CD4-positive, alpha-beta T cell treated with Interleukin-15 for 1 hour (primary cell): ENCODE data around the gene FYB2.

Experiments used
- DNase-seq: peaks from one replicate; pipeline ENCODE4 v3.0.0-alpha.2; 2020

The FYB2 gene

DNA sequence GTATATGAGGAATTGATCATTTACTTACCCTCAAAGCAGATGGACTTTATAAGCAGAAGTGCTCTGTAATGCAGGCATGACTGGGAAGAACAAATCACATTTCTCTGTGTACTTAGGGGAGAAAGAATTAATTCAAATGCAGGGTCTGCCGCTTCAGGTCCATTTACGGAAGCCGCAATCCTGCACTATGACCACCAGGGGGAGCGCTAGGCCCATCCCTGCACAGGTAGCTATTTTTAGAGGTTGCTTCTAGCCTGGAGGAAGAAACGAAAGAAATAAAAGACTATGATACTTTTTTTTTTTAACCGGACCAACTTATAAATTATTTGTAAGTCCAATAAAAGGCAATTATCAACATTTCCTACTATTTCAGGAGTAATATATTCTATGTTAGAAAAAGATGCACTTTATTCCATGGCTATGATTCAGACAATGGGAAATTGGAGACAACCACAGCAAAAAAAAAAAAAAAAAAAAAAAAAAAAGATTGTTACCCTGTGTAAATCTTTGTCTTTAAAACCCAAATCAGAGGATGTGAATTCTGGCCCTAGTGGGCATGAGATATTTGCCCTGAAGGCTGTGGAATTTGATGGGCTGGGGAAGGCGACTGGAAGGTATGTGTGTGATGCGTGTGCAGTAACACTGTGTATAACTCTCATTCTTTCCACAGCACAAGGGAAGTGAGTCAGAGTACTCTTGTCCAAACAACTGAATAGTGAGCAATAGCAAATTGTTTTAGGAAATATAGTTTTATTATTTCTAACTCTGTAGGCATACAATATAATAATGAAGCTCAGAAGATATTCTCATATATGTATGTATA, 12.9 kb upstream of the FYB2 start:
- DNase-seq: peak; percentile 59

DNA sequence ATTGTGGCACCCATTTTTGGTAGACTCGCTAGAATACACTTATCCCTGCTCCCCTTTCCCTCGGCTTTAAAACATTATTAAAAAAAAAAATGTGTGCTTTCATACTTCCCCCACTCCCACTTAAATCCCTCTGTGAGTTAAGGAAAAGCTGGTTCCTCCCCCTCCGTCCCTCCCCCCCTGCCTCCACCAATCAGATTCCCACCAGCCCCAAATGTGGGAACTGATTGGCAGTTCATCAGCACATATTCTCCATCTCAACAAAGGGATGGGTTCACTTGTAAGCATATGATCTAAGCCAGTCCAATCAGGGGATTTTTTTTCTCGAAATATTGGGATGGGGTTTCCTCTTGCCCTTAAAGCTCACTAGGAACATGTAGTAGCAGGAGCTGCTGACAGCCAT, 10.8 kb upstream of the FYB2 start:
- no peak for DNase-seq

DNA sequence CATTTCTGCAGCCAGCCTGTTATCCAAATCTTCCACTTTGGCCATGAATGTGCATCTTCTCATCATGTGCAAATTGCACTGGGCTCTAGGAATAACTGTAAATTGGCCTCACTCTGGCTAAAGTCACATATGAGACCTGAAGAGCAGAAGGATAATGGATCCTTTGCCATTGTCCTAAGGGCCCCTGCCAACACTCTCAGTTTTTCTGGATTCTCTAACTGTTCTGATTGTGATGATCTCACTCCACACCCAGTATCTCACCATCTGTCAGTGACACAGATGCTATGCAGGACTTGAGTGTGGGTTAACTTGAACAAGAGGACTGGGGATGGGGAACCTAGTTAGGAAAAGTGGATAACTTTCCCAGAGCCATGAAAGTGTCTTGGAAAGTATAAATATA, 8.5 kb upstream of the FYB2 start:
- DNase-seq: no peak

DNA sequence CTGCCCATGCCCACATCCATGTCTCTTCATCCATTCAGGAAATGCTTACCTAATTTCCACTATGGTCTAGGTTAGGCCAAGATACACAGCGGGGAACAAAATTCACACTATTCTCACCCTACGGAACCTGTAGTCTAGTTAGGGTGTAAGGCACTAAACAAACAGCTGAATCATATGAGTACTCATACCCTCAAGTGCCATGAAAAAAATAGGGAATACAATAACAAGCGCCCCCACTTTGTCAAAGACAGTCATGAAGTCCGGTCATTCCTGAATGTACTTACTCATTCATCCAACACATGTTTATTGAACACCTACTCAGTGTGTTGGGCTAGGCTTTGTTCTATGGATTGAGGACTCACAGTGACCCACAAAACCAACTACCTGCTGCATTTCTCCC, 6.2 kb upstream of the FYB2 start:
- DNase-seq: no peak

DNA sequence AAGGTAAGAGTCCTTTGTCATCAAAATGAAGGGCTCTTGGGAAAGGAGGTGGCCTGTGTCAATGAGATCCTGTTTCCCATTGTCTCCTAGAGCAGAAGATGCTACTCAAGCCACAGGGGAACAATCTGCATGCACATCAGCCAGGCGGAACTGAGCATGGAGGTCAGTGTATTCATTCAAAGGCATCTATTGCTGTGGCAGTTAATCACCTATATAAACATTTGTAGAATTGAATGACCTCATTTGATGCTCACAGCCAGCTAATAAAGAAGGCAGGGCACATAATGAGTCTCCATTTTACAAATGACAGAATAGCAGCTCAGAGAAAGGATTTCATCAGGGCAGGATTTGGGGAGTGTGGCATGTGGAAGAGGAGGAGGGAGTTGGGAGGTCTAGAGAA, 5.7 kb upstream of the FYB2 start:
- no peak for DNase-seq

DNA sequence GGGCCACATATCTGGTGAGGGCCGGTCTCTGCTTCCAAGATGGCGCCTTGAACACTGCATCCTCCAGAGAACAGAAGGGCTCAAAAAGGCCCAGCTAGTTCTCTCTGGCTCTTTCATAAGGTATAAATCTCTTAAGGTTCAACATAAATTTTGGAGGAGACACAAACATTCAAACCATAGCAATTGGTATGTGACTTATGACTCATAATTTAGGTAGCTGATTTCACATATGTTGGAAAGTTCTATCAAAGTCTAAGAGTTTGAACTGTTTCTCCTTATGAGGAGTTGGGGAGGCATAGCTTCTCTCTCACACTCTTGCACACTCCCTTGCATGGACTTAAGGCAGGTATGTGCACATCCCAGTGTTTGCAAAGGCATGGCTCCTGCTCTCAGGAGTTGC, 5.1 kb upstream of the FYB2 start:
- no peak for DNase-seq

DNA sequence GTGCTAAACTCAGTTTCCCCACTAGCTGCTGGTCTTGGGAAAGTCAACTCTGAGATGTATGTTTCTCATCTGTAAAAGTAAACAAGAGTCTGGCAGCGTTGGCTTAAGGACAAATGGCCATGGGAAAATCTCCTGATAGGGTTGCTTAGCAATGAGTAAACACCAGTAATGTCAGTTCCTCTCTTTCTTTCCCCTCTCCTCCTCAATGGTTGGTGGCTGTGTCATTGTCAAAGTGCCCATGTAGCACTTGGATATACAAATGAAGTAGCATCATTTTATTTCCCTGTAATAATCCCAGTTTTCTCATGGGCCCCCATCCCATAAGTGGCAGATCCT, 2.2 kb upstream of the FYB2 start:
- DNase-seq: no peak

DNA sequence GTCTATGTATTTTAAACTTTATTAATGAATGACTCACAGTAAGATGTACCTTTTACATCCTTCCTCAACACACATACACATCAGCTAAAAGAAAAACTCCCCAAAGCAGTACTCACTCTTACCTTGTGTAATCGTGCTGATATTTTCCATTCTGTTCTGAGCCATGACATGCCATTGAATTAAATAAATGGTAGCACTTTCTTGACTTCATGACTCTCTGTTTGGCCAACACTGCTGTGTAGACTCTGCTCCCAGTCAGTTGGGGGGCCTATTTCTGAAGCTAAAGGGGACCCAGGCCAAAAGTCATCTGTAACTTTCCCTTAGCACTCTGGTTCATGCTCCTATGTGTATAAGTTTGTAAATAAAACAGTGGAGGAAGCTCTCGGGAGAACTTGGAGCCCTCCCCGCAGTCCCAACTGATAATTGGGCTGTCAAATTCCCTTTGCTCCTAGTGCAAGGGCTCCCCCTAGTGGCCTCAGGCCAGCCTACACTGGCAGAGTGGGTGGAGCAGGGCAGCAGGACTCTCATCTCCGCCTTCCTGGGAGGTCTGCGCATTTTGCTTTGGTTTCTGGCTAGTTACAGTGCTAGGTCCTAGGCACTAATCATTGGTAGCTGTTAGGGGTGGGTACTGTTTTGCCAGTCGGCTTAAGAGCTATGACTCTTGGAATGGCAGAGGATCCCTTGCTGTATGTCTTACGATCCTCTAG, 1.7 kb upstream of the FYB2 start:
- peak; percentile 45 for DNase-seq

DNA sequence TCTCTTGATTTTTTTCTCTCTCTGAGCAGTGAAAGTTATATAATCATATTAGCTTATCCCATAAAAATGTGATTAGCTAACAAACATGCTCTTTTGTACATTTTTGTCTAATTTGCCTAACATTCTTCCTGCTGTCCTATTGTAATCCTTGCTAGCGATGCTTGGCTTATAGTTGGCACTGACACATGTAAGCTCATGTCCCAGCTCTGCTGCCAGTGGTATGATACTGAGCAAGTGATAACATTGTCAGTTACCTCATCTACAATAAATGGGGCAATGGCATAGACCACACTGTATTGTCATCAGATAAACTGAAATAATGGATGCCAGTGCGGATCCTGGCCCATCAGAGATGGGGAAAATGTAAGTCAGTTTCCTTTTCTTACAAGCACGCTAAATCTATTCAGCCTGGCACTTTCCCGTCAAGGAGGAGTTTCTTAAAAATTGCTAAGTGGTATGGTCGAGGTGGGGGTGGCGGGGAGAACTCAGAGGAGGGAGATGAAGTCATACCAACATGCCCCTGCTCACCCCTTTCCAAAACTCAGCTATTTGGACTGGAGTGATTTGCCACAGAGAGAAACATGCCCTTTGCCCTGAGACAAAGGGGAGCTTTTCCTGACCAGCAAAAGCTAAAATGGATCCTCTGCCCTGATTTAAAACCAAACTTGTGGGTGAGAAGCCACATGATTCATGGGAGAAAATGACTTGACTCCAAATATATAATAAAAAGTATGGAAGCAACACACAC, 1.3 kb downstream of the FYB2 start:
- no peak for DNase-seq

DNA sequence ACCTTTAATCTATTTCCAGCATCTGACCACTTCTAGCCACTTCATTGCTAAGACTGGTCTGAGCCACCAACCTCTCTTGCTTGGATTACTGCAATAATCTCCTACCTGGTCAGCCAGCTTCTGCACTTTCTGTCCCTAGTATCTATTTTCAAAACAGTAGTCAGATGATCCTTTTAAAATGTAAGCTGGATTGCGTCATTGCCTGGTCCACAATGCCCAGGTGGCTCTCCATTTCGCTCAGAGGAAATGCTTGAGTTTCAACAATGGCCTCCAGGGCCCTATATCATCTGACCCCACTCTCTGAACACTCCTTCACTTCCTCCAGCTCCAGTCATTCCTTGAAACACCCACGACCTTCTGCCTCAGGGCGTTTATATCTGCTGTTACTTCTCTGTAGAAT, 2.3 kb downstream of the FYB2 start:
- no peak for DNase-seq

DNA sequence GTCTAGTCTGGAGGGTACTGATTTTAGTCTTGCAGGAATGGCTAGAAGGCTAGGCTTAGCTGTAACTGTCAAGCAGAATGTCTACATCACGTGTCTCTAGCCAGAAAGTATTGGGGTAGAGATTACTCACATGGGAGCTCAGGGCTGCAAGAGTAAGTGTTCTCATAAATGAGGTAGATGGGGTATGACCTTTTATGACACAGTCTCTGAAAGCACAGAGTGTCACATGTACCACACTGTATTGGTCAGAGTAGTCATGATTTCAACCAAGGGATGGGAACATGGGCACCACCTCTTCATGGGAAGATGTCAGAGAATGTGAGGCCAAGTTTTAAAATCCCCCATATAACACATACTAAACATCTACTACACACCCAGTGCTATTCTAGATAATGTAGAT, 2.9 kb downstream of the FYB2 start:
- no peak for DNase-seq

DNA sequence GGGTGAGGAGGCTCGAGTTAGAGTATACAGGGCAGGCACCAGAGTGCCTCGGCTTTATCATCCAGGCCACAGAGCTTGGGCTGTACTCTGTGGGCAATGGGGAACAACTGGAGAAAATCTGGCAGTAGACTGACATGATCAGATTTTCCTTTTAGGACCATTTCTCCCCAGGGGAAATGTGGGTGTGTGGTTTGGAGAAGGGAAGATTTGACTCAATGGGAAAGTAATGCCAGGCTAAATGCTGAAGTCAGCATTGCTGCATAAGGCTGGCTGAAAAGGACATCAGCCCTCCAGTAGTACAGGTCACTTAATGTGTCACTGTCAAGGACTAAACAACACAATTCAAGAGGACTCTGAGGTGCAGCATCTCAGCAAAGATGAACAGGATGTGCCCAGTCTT, 5.0 kb downstream of the FYB2 start:
- no peak for DNase-seq

DNA sequence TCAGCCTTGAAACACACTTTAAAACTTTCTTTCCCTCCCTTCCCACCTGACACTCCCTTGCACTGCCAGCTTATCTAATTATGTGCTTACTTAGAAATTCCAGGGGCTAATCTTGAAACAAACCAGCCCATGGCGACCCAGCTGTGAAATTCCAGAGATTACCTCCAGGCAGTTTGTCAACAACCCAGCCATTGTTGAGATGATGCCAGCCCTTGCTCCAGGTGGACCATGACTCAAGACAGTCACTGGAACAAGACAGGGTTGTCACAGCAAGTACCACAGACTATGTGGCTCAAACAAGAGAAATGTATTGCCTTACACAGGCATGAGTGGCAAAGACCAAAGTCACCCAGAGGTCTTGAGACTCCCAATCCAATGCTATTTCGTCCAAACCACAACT, 7.9 kb downstream of the FYB2 start:
- no peak for DNase-seq

DNA sequence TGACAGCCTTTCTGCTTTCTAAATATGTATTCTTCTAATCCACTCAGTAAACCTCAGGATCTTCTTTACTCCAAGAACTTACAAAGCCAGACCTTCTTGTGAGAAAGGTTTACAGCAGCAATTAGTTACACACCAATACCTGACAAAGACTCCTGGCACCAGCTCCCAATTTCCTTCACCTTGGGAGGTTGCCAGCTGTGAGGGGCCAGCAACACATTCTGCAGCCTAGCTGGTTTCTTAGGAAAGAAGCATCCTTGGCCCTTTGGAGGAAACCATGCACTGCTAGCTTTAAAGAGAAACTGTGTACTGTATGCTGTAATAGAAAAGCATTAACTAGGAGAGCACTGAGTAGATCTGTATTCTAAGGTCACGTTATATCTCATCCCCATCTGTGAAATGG, 10.8 kb downstream of the FYB2 start:
- no peak for DNase-seq

DNA sequence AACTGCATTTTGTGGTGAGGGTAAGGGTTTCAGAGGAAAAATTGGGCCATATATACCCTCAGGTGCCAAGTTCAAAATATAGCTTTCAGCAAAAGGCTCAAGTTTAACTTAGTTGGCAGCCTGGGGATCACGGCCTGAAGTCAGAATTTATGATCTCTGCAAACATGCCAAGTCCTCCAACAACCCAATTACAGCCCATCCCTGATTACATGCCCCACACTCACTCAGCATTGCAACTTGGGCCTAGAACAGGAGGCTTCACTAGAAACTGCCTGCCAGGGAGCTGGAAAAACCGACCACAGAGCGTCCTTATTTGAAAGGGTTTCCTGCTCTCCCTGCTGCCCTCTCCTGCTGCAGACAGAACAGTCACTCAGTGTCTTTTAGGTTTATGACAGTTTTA, 12.4 kb downstream of the FYB2 start:
- no peak for DNase-seq

DNA sequence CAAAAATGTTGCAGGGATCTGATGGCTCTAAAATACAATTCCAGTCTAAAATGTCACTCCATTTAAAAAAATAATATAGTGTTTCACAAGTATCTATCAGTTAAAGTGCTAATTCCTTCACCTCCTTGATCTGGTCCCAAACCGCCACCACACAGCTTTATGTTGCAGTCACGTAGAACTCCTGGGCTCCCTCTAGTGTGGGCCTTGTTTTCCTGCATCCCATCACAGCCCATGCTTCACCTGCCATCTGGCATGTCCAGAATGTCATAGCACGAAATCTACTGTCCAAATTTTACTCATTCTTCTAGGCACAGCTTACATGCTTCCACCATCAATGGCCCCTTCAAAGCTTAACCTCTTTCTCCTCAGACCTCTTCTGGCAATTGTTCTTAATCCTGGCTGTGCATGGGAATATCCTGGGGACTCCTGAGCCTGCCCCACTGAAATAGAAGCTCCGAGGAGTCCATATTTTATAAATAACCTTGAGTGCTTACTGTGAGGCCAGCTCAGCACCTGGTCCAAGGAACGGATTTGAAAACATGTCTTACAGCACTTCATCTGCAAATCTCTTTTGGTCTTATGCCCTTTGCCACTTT, 15.5 kb downstream of the FYB2 start:
- no peak for DNase-seq

DNA sequence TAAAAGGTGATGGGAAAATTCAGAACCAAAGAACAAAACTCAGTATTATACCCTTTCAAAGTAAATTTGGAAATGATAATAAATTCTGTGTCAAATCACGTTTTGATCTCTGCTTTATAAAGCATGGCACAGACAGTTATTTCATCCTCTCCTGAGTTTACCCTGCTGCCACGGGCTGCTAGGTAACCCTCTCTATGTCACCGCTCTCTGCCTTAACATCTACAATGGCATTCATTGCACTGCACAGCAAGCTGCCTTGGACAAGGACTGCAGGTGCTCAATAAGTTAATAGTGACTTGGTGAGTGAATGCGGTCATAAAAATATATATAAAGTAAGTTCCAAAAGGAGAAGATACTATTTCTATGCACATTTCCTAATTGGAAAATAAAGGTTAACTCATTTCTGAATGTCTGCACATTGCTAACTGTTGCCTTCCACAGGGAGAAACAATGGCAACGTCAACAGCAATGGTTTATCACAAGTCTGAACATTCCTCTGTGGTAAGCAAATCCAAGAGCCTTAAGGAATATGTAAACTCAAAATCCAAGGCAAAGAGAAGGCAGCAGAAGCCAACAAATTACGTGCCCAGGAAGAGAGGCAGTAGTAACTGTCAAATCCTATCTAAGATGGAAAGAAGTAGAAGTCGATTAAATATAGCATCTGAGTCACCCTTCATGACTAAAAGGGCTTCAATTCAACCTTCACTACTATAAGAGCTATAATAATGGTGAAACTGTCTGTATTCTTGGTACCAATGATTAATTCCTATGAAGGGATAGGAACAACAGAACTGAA, 19.4 kb downstream of the FYB2 start:
- DNase-seq: no peak

DNA sequence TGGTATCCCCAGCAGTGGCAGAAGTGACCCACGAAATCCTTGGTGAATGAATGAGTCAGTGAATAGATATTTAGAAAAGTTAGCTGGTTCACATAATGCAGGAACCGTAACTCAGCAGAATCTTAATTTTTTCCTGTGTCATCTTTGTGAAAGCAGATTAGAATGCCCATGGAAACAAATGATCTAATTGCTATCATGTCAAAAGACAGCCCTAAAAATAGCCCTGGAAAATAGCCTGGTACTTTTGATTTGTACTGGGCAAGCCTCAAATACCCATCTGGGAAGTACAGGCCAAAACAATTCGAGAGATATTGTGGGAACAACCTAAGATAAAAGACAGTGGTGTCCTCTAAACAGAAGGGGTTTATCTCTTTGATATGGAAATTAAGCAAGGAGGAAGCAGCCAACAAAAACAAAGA, 21.1 kb downstream of the FYB2 start:
- DNase-seq: no peak

DNA sequence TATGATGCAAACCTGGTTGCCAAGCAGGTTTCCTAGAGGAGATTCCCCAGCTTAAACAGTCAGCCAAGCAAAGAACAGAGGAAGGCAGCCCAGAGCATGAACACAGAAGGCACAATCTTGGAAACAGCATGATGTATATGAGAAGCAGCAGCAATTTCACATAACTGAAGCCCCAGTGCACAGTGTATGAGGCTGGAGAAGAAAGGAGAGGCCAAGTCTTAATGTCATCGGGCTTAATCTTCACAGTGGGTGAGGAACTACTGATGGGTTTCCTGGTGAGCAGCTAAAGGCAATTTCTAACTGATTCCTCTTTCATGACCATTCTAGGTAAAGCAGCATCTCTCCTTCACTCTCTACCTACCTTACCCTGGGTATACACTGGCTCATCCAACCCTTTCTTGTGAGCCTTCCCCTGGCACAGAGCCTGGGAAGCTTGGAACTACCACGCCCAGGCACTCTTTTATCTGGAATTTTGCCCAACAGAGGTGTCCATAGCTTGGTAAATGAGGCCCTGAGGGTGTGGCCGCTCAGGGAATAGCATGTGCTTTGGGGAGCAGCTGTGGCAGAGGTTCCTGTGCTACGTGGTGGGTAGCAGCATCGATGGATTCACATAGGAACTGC, 22.0 kb downstream of the FYB2 start:
- DNase-seq: no peak

DNA sequence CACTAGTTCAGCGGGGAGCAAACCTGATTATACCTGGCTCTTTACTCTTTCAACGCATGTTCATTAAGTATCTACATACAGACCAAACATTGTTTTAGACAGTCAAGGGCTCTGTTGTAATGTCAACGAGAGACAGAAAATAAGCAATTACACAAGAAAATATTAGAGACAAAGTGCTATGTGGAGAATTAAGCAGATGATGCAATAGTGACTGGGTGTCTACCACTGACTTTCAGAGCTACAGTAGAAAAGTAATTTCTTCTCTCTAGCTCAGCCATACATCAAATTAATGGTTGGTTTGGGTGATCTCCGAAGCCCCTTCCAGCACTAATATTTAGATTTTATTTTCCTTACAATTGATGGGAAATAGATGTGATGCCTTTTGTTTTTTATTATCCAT, 23.3 kb downstream of the FYB2 start:
- no peak for DNase-seq

DNA sequence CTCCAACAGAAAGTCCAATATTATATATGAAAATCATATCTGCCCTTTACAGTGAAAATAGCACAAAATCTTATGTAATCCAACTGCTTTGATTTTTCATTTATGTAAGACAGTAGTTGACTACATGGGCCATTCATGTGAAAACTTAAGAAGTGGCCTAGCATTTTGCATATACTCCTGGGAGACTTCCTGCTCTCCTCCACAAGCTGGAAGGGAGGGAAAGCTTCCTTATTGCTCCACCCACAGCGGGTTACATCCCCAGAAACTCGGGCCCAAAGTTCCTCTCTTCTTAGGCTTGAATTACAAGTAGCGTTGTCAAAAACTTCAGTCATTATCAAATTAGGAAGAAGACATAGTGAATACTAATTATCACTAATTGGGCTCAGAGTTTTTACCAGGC, 29.2 kb downstream of the FYB2 start:
- no peak for DNase-seq

DNA sequence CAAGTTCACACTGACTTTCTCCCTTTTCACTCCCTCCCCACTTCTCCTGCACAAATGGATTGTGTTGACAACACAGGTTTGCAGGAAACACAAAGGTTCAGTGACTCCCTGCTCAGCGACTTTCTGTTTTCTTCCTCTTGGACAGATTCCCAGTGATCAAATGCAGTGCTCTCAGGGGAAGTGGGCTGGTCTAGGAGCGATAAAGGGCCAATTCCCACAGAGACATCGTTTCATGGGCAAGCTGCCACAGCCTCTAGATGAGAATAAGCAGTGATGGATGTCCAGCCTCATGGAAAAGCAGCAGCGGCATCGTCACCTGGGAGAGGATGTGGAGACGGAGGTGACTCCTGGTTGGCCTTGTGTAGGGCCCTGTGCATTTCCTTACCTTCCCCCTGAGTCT, 30.6 kb downstream of the FYB2 start:
- no peak for DNase-seq
